Hematopoietic multipotent progenitor cell treated with erythropoietin and hydrocortisone succinate and interleukin-3 and kit ligand, for 15 days (in vitro differentiated cells): Measurements from ENCODE around the gene L1CAM.

Experiments used
- DNase-seq: peaks from one replicate; pipeline ENCODE4 v3.0.0-alpha.2; 2015; ENCODE audit warnings: low spot score

L1CAM gene

GRCh38 chrX:153864561-153865320 lies 21.2 kb downstream of the L1CAM start:
- DNase-seq, result no peak

GRCh38 chrX:153864101-153864500 lies 21.9 kb downstream of the L1CAM start:
- DNase-seq, result no peak

DNA sequence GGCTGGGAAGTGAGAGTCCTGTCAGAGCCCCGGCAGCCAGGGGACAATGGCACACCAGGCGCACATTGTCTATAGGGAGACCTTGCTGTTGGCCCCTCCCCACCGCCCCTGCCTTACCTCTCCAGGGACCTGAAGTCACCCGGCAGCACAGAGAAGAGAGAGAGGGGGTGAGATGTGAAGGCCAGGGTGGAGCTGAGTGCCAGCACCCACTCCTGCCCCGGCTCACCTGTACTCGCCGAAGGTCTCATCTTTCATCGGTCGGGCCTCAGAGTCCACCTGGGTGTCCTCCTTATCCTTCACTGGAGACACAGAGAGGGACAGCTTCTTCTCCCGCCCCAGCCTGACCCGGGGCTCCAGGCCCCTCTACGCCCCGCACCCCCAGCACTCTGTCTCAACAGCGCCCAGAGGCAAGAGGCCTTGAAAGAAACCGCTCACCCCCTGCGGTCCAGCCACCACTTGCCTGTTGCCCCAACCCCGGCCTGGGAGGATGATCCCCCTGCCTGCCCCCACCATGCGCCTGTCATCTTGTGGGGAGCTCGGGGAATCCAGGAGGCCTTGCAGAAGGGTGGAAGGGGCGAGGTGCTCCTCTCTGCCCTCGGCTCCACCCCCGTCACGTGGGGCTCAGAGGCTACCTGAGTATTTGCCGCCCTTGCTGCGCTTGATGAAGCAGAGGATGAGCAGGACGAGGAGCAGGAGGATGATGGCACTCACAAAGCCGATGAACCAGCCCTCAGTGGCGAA lies 22.6 kb downstream of the L1CAM start:
- DNase-seq, result no peak

GRCh38 chrX:153862369-153863250 lies 23.4 kb downstream of the L1CAM start:
- DNase-seq, result no peak

- DNase-seq, result no peak
These were observed 24.2 kb downstream of the L1CAM start for GRCh38 chrX:153861733-153862310.

- DNase-seq, result no peak
These were observed 24.8 kb downstream of the L1CAM start for GRCh38 chrX:153861151-153861550.

GRCh38 chrX:153857348-153857903 lies 28.5 kb downstream of the L1CAM start:
- DNase-seq, result no peak

DNA sequence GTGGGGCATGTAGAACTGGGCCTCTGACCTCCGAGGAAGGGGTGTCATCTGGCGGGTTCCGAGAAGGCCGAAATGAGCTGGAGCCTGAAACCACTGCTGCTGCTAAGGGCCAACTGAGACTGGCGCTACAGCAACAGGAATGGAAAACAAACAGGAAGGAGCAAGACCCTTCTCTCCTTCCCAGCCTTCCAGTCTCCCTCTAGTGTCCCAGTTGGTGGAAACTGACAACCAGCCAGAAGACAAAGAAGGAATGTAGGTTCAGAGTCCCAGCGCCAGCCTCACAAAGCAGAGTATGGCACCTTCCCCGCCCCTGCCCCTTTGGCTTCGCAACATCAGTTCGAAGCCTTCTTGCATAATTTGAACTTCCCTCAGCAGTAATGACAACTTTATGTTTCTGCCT lies 31.3 kb downstream of the L1CAM start:
- DNase-seq, result no peak

DNA sequence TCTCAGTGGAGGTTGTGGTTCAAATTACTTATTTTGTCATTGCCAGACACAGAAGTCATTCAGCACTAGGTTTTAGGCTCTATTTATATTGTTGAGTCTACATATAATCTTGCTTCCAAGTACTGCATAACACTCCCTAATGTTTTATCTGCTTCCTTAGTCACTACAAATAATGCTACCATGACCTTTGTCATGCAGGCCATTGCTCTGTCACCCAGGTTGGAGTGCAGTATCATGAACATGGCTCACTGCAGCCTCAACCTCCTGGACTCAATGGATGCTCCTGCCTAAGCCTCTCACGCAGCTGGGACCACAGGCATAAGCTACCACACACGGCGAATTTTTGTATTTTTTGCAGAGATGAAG lies 32.1 kb downstream of the L1CAM start:
- DNase-seq, result no peak

DNA sequence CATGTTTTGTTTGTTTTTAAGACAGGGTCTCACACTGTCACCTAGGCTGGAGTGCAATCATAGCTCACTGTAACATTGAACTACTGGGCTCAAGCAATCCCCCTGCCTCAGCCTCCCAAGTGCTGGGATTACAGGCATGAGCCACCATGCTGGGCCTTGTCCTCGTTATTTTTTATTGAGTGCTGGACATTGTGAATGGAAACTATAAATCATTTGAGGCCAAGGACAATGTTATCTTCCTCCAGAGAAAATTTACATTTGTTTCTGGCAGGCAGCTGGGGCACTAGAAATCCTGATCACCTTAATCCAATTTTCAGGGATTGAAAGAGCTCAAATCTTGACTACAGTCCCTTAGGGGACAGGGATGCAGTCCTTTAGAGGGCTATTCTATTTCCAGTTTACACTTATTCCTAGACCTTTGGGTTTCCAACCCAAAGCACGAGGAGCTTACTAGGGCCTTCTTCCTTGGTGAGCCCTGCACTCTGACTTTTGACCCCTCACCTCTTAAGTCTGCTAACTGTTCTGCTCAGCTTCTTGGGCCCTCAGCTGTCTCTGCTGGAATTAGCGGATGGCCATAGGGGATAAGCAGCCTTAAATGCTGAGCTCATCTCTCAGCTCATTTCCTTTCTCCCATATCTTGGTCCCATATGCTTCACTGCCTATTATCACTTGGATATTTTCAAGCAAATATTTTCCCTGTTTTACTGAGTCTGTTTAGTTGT lies 32.6 kb downstream of the L1CAM start:
- no peak for DNase-seq

- no peak for DNase-seq
These were observed 34.0 kb downstream of the L1CAM start for GRCh38 chrX:153851981-153852380.

- DNase-seq, result no peak
These were observed 37.6 kb downstream of the L1CAM start for GRCh38 chrX:153848325-153848724.

- no peak for DNase-seq
These were observed 40.1 kb downstream of the L1CAM start for GRCh38 chrX:153845842-153846241.

DNA sequence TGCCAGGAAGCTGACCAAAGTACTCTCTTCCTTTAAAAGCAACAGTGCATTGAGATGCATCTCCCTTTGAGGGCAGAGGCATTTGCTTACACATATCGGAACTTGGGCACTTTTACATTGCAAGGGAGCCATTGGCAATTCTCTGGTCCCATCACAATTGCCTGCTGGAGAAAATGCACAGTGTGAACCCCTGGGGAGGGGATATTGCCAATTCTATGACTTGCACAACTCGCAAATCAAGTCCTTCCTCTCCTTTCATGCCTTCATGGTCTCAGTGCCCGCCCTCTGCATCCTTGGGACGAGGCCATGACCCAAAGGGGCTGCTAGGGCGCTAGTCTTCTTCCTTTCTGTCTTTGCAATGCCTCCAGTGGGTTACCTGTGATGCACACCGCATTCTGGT lies 40.8 kb downstream of the L1CAM start:
- DNase-seq, result no peak

DNA sequence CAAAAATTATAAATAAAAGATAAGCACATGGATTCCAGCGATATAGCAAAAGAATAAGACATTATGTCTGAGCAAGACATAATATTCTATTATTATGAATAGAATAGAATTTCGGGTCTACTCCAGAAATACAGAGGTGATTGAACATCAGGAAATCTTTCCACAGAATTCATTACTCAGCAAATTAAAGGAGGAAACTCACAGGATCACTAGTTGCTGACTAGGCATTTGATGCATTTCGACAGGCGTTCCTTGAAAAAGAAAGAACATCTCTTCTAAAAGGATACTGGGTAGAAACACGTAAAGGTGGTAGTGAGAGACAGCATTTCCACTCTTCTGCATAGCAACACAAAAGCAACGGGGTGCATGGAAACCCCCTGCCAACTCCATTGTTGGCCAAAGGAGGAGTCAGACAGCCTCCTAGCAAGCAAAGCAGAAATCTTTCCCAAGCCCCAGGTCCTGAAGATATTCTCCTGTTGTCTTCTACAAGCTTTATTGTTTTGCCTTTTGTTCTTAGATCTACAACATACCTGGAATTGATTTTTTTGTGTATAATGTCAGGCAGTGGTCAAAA lies 41.4 kb downstream of the L1CAM start:
- no peak for DNase-seq

GRCh38 chrX:153836921-153837320 lies 49.1 kb downstream of the L1CAM start:
- DNase-seq, result no peak

- DNase-seq, result no peak
These were observed 53.2 kb downstream of the L1CAM start for GRCh38 chrX:153832728-153833127.

GRCh38 chrX:153831429-153832150 lies 54.4 kb downstream of the L1CAM start:
- no peak for DNase-seq

DNA sequence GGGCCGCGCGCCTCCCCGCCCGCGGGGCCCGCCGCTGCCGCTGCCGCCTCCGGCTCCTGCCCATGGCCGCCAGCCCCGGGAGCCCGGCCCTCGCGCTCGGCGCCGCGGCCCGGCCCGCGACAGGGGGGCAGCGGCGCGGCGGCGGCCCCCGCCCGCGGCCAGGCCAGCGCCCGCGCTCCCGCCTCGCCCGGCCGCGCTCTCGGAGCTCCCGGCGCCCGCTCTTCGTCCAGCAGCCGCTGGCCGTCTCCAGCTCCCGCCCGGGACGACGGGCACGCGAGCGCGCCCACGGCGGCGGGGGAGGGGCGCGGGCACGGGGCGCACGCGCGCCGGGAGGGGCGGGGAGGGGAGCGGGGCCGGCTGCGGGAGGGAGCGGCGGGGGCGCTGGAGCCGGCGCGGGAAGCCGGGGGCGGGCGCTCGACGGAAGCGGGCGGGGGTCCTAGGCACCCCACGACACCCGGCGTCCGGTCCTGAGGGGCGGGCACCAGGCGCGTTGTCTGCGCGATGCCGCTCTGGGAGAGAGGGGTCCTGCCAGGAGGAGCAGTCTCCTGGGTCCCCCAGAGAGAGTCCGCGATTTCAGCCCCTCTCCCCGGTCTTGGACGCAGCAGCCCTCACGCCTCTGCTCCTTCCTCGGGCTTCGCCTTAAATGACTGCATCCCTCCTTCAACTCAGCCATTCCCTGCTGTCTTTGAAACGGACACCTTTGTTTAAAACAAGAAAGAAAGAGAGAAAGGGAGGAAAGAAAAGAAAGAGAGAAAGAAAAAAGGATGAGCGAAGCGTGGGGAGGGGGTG lies 55.1 kb downstream of the L1CAM start:
- DNase-seq, result no peak
